Measurements from ENCODE around the gene KCTD14. TPM values are rescaled to one million over a fixed set of nuclear protein-coding genes. Genes with fewer than 3 reads are reported as not detected.

Gene KCTD14
- total RNA-seq, 1 experiment from 2014 or later, result 12.5 TPM

GRCh38 chr11:78039391-78039918, 16.4 kb upstream of the KCTD14 start:
- TF ChIP-seq CTCF (conservative IDR thresholded peaks at IDR 0.05), result no peak
- no peak overlapping the region for H3K27ac ChIP-seq (ENCODE audit: insufficient read length, low read depth, low read length)

More at GRCh38 chr11:78039391-78039918, 16.4 kb upstream of the KCTD14 start:
- Mint-ChIP-seq H3K27me3 (ENCODE audit: low read depth) (no peaks in the 10 kb centered on the region), H3K36me3 (ENCODE audit: insufficient read depth in 1 of 3, low read depth in 3 of 3) (no peaks in the 10 kb centered on the region; a peak in 1 of 7 replicates), H3K4me3 (no peak overlapping the region), H3K4me1 (peaks cover 13 to 23% of the 10 kb centered on the region in 2 experiments), H3K9me3 (no peaks in the 10 kb centered on the region; a peak in 1 of 5 replicates), H3K27ac (no peak overlapping the region)
- no peak overlapping the region for H4K5ac ChIP-seq (ENCODE audit: insufficient read length, low read depth, low read length)
- no peak overlapping the region for H4K91ac ChIP-seq (ENCODE audit: insufficient read length, low read depth, low read length)
- no peak overlapping the region for H3K4me2 ChIP-seq (ENCODE audit: insufficient read depth, insufficient read length, low read length)
- H2BK12ac ChIP-seq (ENCODE audit: insufficient read length, low read depth, low read length), result no peak overlapping the region
- H2AFZ ChIP-seq (ENCODE audit: low read length), result no peak overlapping the region
- H4K8ac ChIP-seq (replicated peaks; ENCODE audit: insufficient read length, low read depth, low read length), result no peak overlapping the region
- WGBS (ENCODE audit: extremely low coverage, insufficient read length, low lambda C conversion rate), result no CpG with 5 or more reads among the region's 4 CpGs
- no peak overlapping the region for H3K56ac ChIP-seq (ENCODE audit: insufficient read length, low read depth, low read length)
- no peak overlapping the region for H2BK5ac ChIP-seq (ENCODE audit: insufficient read length, low read length)
- no peaks in the 10 kb centered on the region for H3K79me1 ChIP-seq (ENCODE audit: insufficient read depth, low read depth, low read length, poor library complexity, severe bottlenecking)
- peaks cover 2% of the 10 kb centered on the region for H3K23me2 ChIP-seq (ENCODE audit: insufficient read length, low read depth, low read length, poor library complexity, severe bottlenecking)
- no peak overlapping the region for H3K4ac ChIP-seq (ENCODE audit: low read depth, low read length)
- H2AK5ac ChIP-seq (ENCODE audit: insufficient read length, low read length), result no peak overlapping the region
- no peak overlapping the region for H3K9ac ChIP-seq (ENCODE audit: extremely low read depth, insufficient read length, low read length)
- DNase-seq, result no peak
- no peak overlapping the region for H3K14ac ChIP-seq (ENCODE audit: insufficient read depth, low read length)
- no peaks in the 10 kb centered on the region for H4K20me1 ChIP-seq (ENCODE audit: control insufficient read depth, insufficient read depth, insufficient read length)
- H3K9me3 ChIP-seq (ENCODE audit: control insufficient read depth, low read depth, low read length), result no peaks in the 10 kb centered on the region
- H2BK15ac ChIP-seq (ENCODE audit: low read depth, low read length), result no peak overlapping the region
- no peak overlapping the region for H3K18ac ChIP-seq (ENCODE audit: insufficient read length, low read depth, low read length)
- no peak overlapping the region for H2BK20ac ChIP-seq (ENCODE audit: low read depth, low read length, poor library complexity, severe bottlenecking)
- H3K4me1 ChIP-seq (ENCODE audit: insufficient read depth, low read length), result no peaks in the 10 kb centered on the region
- no peak overlapping the region for H3T11ph ChIP-seq (ENCODE audit: low read length)
- no peaks in the 10 kb centered on the region for H3K79me2 ChIP-seq (ENCODE audit: insufficient read depth, low read length)
- no peak overlapping the region for H2BK120ac ChIP-seq (ENCODE audit: low read depth, low read length, poor library complexity, severe bottlenecking)
- H3K23ac ChIP-seq (ENCODE audit: insufficient read length, low read depth, low read length), result no peak overlapping the region
- H3K27me3 ChIP-seq (ENCODE audit: insufficient read depth, low read length), result no peaks in the 10 kb centered on the region
